ENCODE data around the gene ADORA2A. TPM values are rescaled to one million over a fixed set of nuclear protein-coding genes. Genes with fewer than 3 reads are reported as not detected.

The ADORA2A gene
- total and polyA plus RNA-seq, 10 of the 15 experiments (the other 5 are each of a cell fraction or from before 2014, with no cell fraction given) = 0.69 to 31.2 (median 18.3) TPM

DNA sequence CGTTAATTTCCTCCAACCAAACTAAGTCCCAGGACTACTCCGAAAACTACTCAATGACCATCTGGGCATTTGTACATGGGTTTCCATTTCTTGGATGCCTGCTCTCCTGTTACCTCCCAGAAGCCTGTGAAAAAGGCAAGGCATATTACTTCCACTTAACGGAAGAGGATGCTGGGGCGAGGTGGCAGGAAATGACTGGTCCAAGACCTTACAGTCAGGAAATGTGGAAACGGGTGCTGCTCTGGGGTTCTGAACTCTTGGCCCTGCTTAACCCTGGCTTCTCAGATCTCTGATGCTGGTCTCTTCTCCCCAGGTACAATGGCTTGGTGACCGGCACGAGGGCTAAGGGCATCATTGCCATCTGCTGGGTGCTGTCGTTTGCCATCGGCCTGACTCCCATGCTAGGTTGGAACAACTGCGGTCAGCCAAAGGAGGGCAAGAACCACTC lies 12.9 kb downstream of the ADORA2A start (continued):
- TF ChIP-seq, protein P1, sequence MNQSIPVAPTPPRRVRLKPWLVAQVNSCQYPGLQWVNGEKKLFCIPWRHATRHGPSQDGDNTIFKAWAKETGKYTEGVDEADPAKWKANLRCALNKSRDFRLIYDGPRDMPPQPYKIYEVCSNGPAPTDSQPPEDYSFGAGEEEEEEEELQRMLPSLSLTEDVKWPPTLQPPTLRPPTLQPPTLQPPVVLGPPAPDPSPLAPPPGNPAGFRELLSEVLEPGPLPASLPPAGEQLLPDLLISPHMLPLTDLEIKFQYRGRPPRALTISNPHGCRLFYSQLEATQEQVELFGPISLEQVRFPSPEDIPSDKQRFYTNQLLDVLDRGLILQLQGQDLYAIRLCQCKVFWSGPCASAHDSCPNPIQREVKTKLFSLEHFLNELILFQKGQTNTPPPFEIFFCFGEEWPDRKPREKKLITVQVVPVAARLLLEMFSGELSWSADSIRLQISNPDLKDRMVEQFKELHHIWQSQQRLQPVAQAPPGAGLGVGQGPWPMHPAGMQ (IDR thresholded peaks at IDR 0.05; ENCODE audit: borderline replicate concordance) = no peak
- TF ChIP-seq PAX8 (IDR thresholded peaks at IDR 0.05) (no peak), WRNIP1 (IDR thresholded peaks at IDR 0.05; ENCODE audit: borderline replicate concordance, low read depth, low read length) (no peak), RELA (IDR thresholded peaks at IDR 0.05; ENCODE audit: borderline replicate concordance, partially characterized antibody) (no peak)
- TF ChIP-seq, protein P2, sequence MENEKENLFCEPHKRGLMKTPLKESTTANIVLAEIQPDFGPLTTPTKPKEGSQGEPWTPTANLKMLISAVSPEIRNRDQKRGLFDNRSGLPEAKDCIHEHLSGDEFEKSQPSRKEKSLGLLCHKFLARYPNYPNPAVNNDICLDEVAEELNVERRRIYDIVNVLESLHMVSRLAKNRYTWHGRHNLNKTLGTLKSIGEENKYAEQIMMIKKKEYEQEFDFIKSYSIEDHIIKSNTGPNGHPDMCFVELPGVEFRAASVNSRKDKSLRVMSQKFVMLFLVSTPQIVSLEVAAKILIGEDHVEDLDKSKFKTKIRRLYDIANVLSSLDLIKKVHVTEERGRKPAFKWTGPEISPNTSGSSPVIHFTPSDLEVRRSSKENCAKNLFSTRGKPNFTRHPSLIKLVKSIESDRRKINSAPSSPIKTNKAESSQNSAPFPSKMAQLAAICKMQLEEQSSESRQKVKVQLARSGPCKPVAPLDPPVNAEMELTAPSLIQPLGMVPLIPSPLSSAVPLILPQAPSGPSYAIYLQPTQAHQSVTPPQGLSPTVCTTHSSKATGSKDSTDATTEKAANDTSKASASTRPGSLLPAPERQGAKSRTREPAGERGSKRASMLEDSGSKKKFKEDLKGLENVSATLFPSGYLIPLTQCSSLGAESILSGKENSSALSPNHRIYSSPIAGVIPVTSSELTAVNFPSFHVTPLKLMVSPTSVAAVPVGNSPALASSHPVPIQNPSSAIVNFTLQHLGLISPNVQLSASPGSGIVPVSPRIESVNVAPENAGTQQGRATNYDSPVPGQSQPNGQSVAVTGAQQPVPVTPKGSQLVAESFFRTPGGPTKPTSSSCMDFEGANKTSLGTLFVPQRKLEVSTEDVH (IDR thresholded peaks at IDR 0.05; ENCODE audit: low read depth, partially characterized antibody) = no peak

DNA sequence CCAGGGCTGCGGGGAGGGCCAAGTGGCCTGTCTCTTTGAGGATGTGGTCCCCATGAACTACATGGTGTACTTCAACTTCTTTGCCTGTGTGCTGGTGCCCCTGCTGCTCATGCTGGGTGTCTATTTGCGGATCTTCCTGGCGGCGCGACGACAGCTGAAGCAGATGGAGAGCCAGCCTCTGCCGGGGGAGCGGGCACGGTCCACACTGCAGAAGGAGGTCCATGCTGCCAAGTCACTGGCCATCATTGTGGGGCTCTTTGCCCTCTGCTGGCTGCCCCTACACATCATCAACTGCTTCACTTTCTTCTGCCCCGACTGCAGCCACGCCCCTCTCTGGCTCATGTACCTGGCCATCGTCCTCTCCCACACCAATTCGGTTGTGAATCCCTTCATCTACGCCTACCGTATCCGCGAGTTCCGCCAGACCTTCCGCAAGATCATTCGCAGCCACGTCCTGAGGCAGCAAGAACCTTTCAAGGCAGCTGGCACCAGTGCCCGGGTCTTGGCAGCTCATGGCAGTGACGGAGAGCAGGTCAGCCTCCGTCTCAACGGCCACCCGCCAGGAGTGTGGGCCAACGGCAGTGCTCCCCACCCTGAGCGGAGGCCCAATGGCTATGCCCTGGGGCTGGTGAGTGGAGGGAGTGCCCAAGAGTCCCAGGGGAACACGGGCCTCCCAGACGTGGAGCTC lies 13.5 kb downstream of the ADORA2A start:
- H3K79me2 ChIP-seq (ENCODE audit: control insufficient read depth, insufficient read depth, low read length) = peaks cover 15% of the 10 kb centered on the region
- H3K9ac ChIP-seq (ENCODE audit: control insufficient read depth, insufficient read depth, low read length) = no peak overlapping the region
- POLR2A ChIA-PET = interaction anchor here (1.2 kb wide), 1 partner anchor 62 kb away, joined by 4 read pairs; no protein-coding TSS in a partner anchor
- H3K27ac ChIP-seq (ENCODE audit: control insufficient read depth, insufficient read depth) = no peak overlapping the region
- no peak overlapping the region for H2AFZ ChIP-seq (ENCODE audit: control insufficient read depth, low read depth, low read length)
- DNase-seq (ENCODE audit: low read depth, low spot score) (no peak), FAIRE-seq (no peak), ATAC-seq (no peak)
- intact Hi-C loops (cut with micrococcal nuclease; ENCODE audit: unreplicated experiment) = no loop called here
- no peak overlapping the region for H3K4me3 ChIP-seq
- in situ Hi-C loops (cut with MboI) = no loop called here
- H3K9me3 ChIP-seq (replicated peaks; ENCODE audit: control insufficient read depth, insufficient read depth, low read length) = no peaks in the 10 kb centered on the region
- peaks cover 30% of the 10 kb centered on the region for H3K4me1 ChIP-seq (ENCODE audit: control insufficient read depth, insufficient read depth, low read length)
- H3K27me3 ChIP-seq (replicated peaks in 1 of 2; ENCODE audit: control insufficient read depth in 2 of 2, insufficient read depth in 2 of 2, low read length in 1 of 2) = no peaks in the 10 kb centered on the region
- RAD21 ChIA-PET (ENCODE audit: unreplicated experiment) = interaction anchor here (1.5 kb wide), 1 partner anchor 62 kb away, joined by 3 read pairs; no protein-coding TSS in a partner anchor
- no TSS peak for BruUV-seq (replicated peaks)
- H3K36me3 ChIP-seq (ENCODE audit: control insufficient read depth in 2 of 2, insufficient read depth in 2 of 2, low read length in 1 of 2) = peaks cover 15 to 27% of the 10 kb centered on the region in 2 experiments
- SMC1A ChIA-PET (ENCODE audit: uncharacterized antibody, unreplicated experiment) = interaction anchor here (0.6 to 1.1 kb wide), 2 partner anchors 68 to 163 kb away, joined by 3 read pairs; no protein-coding TSS in a partner anchor
- 97% methylated on average over 30 of the region's 30 CpGs for WGBS (ENCODE audit: insufficient coverage, insufficient replicate concordance, low lambda C conversion rate, missing lambda C conversion rate)
- no peaks in the 10 kb centered on the region; the same call in 1 of the 2 replicates for H4K20me1 ChIP-seq (ENCODE audit: control insufficient read depth, insufficient read depth)
- no peak overlapping the region for H3K4me2 ChIP-seq (ENCODE audit: control insufficient read depth, insufficient read depth)
- CTCF ChIA-PET = interaction anchor here (0.6 to 1.1 kb wide), 3 partner anchors 62 to 1117 kb away, joined by 3 read pairs; no protein-coding TSS in a partner anchor
- TF ChIP-seq, protein P3, sequence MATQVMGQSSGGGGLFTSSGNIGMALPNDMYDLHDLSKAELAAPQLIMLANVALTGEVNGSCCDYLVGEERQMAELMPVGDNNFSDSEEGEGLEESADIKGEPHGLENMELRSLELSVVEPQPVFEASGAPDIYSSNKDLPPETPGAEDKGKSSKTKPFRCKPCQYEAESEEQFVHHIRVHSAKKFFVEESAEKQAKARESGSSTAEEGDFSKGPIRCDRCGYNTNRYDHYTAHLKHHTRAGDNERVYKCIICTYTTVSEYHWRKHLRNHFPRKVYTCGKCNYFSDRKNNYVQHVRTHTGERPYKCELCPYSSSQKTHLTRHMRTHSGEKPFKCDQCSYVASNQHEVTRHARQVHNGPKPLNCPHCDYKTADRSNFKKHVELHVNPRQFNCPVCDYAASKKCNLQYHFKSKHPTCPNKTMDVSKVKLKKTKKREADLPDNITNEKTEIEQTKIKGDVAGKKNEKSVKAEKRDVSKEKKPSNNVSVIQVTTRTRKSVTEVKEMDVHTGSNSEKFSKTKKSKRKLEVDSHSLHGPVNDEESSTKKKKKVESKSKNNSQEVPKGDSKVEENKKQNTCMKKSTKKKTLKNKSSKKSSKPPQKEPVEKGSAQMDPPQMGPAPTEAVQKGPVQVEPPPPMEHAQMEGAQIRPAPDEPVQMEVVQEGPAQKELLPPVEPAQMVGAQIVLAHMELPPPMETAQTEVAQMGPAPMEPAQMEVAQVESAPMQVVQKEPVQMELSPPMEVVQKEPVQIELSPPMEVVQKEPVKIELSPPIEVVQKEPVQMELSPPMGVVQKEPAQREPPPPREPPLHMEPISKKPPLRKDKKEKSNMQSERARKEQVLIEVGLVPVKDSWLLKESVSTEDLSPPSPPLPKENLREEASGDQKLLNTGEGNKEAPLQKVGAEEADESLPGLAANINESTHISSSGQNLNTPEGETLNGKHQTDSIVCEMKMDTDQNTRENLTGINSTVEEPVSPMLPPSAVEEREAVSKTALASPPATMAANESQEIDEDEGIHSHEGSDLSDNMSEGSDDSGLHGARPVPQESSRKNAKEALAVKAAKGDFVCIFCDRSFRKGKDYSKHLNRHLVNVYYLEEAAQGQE (IDR thresholded peaks at IDR 0.05; ENCODE audit: low read depth, low read length) = no peak
- TF ChIP-seq POLR2AphosphoS2 (IDR thresholded peaks at IDR 0.05; ENCODE audit: low read depth, low read length) (no peak), EP300 (IDR thresholded peaks at IDR 0.05; ENCODE audit: borderline replicate concordance in 1 of 2, control insufficient read depth in 1 of 2, low read depth in 2 of 2, low read length in 2 of 2) (no peak), FOXM1 (IDR thresholded peaks at IDR 0.05; ENCODE audit: low read depth, low read length) (no peak), CHD2 (IDR thresholded peaks at IDR 0.05; ENCODE audit: borderline replicate concordance, low read depth, low read length) (no peak), SMARCA5 (IDR thresholded peaks at IDR 0.05) (no peak)
